HG03565 (cell line): Measurements from ENCODE around the gene C17orf50.

Source experiments
- ATAC-seq: cut with Tn5 transposase; IDR thresholded peaks from one replicate; pipeline ENCODE4 v1.9.1; 2021; ENCODE audit warnings: mild to moderate bottlenecking, moderate library complexity; ENCODE audit not compliant: unreplicated experiment

The C17orf50 gene

DNA sequence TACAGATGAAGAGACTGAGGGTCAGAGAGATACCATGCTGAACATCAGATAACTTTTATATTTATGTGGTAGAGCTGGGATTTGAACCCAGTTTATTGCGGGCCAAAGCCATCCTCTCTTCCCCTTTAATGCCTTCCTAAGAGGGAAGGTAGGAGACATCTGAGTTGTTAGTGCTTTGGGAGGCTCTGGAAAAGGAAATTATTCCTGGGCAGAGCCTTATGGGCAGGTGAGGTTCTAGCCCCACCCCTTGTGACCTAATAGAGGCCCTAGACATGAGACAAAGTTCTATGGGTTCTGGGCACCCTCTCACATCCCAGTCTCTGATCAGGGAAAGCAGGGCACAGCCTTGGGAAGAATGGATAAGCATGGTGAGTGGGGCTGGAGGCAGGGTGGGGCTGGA is at the start of gene C17orf50:
TSS of gene C17orf50 (plus strand) at position 301 of the 400 bp plus-strand sequence. CDS start at position 356, 55 bp downstream.
- ATAC-seq, result no peak

DNA sequence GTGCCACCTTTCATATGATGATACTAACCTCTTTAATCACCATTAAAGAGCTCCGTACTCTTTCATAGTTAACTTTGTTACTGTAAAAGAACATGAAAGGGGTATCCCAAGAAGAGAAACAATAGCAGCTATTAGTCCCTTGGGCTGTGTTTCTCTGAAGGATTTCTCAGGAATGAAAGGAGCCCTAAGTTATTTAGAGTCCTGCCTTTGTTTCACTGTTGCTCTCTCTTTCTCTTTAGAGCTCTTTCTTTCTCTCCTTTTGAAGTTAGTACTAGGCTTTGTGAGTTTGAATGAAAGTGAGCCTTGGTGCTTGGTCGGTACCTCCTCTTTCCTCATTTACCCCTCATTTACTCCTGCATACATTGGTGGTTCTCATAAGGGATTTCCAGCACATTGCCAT is 49.7 kb upstream of the C17orf50 start:
- ATAC-seq, result no peak

DNA sequence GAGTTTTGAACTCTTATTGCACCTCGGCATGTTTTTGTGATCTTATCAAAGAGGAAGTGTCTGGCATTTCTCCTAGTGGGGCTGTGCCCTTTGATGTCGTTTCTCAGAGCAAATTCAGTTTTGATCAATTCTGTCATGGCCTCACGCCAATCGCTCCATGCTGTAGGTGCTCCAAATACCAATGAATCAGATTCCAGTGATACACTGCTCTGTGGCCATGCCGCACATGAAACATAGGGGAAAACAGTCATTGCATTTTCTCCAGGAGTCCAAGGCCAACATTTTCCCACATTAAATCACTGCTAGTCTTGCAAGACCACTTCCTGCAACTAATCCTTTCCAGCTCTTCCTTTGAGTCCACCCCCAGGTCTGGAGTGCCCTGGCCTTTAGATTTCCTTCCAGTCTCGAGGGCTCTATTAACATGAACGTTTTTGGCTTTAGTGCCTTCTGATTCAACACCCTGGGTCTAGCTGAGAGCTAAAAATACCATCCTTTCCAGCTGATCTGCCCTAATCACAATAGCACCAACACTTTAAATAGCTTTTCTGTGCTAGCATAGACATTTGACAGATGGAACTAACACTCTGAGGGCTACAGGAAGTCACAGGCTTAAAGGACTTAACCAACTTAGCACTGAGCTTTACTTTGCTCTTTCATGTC is 47.5 kb upstream of the C17orf50 start:
- ATAC-seq, result no peak

DNA sequence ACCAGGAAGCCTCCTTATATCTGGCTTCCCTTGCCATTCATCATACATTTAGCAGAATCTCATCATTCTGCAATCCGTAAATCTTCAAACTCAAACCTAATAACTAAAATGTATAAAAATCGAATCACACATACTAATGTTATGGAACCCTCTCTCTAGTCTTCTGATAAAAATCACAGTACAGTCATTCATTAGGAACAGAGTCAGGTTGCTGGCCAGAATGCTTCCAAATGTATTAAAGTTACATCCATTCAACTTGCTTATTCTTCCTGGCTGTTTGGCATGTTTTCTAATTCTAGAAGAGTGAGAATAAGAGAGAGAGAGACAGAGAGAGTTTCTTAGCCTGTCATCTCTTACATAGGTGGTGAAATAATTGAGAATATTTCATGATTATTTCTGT is 45.7 kb upstream of the C17orf50 start:
- no peak for ATAC-seq

DNA sequence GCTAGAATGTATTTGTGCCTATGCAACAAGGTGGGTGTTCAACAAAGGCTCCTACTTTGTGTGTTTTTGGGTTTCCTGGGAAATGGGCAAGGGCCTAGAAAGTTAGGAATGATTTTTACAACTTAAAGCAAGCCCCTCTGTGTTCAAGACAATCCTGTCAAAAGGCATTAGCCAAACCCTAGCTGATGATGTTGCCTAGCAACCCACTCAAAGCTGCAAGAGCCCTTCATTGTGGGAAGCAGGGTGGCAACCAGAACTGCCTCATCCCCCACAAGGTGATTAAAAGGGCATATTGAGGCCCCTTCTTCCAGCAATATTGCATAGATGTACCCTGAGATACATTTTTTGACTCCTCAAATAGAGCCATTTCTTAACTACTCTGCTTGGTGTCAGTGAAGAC is 45.3 kb upstream of the C17orf50 start:
- ATAC-seq, result no peak

DNA sequence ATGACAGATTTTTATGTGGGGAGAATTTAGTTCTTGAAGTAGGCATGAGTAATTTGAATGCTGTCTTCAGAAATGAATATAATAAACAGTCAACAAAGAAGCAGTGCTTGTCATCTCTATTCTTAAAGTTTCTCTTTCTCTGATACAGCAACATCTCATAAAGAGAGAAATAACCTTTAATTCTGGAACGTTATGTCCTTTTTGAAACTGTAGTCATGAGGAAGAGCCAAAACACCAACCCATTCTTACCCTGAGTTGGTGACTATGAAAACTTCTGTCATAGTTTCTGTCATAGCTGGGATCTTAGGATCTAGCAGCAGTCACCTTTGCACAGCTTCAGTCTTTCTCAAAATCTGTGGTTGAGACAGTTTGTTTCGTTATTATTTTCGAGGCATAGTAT is 44.5 kb upstream of the C17orf50 start:
- ATAC-seq, result no peak

DNA sequence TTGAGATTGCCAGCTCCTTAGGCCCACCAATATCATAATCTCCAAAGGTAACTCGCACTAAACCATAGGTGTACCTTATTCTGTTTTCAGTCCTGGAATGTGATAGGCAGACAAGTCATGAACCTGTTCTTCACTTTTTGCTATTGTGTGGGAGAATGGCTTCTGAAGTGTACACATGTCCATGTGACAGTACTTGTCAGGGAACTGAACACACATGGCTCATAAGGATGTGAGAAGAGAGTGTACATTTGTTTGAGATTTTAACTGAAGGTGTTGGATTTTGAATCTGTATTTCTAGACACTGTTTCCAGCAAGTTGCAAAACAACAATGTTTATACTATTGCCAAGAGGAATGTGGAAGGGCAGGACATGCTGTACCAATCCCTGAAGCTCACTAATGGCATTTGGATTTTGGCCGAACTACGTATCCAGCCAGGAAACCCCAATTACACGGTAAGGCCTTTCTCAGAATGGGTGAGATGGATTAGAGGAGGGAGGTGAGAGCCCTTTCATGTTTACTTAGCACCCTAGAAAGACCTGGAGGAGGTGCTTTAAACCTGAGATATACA is 43.7 kb upstream of the C17orf50 start:
- no peak for ATAC-seq

DNA sequence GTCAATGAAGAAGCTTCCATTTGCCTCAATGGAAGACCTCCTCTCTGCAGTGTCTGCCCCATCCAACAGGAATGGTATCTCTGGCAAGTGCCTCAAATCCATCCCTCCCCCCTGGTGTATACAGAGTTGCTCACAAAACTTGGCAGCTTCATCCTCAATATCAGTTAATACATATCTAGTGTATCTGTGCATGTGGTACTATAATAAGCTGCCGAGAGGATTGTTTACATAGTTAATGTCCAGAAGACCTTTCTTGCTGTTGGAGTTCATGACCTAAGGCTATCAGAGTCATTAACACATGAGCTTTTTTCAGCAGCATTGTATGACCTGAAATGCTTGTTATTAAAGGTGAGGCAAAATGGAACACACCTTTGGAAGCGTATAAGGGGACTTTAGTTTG is 43.2 kb upstream of the C17orf50 start:
- no peak for ATAC-seq

DNA sequence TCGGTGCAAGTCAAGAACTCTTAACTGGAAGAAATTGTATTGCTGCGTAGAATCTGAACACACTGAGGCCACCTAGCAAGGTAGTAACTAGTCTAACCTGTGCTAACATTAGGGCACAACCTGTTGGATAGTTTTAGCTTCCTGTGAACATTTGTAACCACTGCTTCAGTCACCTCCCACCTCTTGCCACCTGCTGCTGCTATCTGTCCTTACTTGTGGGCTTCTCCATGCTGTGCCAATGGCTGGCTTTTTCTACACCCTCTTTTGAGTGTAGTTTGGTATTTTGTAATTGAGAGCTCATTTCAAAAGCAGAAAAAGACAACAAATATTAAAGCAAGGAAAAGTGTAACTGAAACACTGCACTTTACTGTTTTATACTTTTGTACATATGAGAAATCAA is 37.0 kb upstream of the C17orf50 start:
- no peak for ATAC-seq

DNA sequence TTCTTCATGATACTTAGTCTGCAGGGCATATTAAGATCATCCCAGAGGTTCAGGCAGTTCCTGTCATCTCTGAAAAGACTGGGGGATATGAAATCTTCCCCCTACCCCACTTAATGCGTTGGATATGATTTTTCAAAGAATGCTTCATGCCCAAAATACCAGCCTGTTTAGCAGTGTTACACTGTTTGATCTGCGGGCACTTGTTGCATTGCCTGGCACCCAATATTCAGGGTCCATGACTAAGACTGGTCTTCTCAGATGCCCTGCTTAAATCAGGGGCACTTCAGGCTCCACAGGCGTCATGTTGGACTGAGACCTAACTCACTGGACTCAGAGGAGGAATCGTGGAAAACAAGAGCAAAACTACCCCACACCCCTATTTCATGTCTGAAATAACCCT is 35.6 kb upstream of the C17orf50 start:
- ATAC-seq, result no peak

DNA sequence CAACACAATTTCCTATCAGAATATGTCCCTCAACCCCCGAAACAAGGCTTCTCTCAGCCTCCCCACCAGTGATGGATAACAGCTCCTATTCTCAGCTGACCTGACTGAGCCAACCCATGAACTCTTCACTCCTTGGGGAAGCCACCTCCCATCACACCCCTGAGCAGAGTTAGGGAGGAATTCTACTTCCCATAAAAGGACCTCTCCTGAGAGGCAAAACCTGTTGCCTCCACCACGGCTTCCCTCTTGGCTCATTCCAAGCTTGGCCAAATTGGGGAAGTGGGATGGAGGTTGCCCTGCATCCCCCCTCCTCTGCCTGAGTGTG is 34.9 kb upstream of the C17orf50 start:
- no peak for ATAC-seq

DNA sequence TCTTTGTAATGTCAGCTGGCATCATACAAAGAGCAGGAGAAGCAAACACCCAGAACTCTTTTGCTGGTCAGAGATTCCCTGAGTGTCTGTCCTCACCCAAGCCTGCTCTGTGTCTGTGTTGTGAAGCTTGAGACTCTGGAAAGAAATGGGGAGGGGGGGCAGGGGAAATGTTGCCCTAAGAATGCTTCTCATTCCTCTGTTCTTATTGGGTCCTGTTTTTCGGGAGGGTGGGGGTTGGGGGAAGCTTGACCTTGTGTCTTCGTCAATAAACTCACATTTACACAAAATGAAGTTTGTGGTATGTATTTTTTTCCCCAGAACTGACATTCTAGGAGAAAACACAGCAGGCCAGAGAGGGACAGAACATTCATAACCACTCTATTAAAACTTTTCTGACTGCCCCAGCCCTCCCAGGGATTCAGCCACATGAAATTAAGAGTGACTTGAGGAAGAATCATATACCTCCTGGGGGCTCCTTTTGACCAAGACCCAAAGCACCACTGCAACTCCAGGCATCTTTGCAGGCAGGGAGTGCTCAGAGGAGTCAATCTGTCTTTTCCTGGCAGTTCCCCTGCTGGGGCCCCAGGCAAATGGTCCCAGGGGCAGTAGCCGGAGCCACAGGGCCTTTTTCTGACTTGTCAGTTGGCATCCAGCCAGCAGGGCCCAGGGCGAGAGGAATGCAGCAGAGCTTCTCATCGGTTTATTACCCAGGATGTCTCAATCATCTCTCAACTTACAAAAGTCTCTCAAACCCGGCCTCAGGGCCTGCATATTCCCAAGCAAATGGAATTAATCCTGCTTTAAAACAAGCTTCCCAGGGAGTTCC is 34.3 kb upstream of the C17orf50 start:
- no peak for ATAC-seq

DNA sequence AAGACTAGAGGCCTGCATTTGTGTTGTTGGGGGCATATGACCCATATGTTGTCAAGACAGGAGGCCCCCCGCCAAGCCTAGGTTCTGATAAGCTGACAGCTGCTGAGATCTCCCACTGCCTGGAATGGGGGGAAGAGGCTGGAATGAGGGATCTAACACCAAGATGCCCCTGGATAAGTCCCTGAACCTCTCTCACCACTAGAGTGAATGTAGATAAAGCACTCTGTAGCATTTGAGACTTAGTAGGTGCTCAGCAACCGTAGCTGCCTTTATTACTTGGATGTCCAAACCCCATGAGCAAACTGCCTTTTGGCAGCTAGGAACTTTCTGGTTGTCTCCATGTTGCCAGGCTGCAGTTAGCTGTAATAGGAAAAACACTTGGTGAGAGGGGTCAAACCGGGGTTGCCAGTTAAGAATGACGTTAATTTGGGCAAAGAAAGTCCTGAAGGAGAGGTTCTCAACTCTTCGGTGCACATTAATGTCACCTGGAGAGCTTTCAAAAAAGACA is 33.7 kb upstream of the C17orf50 start:
- ATAC-seq, result no peak

DNA sequence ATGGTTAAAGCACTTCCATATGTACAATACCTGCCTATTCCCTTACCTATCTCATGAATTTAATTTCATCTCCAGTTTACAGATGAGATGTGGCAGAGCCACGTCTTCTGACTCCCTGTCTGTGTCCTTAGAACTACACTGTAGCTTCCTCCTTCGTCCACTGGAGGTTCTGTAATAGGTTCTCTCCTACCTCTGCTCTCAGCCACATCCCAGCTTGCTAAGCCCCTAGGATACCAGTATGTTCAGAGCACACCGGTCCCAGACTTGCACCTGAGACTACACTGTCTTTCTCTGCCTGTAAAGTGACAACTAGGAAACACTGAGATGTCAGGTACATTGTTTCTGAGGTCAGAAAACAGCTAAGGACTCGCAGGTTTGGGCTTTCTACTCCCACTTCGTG is 33.1 kb upstream of the C17orf50 start:
- no peak for ATAC-seq

DNA sequence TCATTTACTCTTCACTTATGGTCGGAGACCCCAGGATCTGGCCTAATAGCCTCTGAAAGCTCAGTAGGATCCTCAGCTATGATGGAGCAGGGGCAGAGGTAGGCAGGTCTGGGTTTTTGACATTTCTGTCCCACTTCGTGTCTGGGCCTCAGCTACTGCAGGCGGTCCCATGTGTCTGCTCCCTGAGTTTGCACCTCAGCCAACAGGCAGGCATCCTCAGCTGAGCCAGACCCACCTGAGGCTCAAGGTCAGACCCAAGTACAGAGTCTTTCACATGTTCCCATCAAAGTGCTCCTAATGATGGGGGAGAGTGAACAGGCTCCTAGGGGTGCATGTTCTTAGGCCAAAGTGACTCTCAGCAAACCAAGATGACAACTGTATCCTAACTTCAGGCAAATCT is 32.1 kb upstream of the C17orf50 start:
- no peak for ATAC-seq

DNA sequence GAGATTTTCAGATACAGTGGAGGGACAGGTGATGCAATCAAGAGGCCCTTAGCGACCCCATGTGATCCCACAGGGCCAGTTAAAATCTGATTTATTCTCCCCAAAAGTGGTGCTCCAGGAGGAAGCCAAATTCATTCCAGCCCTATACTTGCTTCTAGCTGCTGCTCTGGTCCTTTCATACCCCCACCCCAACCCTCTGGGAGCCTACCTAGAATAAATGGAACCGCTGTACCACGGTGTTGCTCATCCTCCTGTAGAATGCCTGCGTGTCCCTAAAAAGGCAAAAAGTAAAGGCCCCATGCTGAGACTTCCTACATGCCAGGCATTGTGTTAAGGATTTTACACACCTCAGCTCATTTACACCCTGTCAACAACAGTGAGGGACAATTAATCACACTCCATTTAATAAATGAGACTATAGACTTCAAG is 31.3 kb upstream of the C17orf50 start:
- ATAC-seq, result no peak

DNA sequence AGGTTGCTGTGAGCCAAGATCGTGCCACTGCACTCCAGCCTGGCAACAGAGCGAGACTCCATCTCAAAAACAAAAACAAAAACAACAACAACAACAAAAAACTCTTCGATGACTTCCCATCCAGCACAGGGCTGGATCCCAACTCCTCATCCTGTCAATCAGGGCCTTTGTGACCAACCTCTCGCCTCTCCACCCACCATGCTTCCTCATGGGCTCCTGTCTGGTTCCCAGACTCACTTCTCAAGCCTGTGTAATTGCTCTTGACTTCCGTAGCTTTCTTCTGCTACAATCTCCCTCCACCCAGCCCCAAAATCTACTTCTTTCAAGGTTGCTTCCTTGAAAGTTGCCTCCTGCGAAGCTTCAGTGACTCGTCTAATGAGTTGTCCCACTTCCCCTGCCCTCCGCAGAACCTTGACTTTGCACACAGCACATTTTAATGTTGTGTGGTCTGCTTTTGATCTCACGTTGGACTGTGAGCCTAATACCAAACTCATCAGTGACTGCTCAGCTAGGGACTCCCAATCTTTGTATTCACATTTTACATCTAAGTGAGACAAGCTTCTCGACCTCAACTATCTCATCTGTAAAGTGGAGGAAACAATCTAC is 30.2 kb upstream of the C17orf50 start:
- ATAC-seq, result no peak

DNA sequence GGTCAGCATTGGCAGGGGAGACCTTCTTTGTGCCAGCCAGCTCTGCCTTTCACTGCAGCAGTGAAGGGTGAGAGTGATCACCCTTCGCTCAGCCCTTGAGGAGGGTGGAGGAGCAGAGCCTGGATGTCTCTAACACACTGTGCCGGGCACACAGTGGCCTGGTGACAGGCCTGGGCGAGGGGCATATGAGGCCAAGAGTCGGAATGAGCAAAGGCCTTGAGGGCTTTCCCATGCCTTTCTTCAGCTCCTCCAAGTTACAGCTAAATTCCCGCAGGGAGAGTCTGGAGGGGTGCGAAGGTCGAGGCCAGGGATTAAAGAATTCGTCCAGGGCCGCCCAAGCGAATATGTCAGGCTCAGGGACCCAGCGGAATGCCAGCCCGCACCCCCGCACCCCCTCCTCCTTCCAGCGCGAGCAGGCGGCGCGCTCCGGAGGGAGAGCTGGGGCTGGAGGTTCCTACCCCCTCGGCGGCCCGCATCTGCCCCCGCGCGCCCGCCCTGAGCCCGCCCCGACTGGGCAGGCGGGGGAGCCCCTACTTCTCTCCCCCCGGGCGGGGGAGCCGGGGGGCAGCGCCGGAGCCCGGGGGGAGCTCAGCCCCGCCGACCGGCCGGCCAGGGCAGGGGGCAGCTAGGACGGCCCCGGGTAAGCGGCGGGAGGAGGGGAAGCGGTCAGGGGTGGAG is 29.3 kb upstream of the C17orf50 start, which contains the start of gene RASL10B:
TSS of gene RASL10B (plus strand) at position 401 of the 678 bp plus-strand sequence. CDS start 3,546 bp downstream, outside the sequence.
- ATAC-seq, result no peak

DNA sequence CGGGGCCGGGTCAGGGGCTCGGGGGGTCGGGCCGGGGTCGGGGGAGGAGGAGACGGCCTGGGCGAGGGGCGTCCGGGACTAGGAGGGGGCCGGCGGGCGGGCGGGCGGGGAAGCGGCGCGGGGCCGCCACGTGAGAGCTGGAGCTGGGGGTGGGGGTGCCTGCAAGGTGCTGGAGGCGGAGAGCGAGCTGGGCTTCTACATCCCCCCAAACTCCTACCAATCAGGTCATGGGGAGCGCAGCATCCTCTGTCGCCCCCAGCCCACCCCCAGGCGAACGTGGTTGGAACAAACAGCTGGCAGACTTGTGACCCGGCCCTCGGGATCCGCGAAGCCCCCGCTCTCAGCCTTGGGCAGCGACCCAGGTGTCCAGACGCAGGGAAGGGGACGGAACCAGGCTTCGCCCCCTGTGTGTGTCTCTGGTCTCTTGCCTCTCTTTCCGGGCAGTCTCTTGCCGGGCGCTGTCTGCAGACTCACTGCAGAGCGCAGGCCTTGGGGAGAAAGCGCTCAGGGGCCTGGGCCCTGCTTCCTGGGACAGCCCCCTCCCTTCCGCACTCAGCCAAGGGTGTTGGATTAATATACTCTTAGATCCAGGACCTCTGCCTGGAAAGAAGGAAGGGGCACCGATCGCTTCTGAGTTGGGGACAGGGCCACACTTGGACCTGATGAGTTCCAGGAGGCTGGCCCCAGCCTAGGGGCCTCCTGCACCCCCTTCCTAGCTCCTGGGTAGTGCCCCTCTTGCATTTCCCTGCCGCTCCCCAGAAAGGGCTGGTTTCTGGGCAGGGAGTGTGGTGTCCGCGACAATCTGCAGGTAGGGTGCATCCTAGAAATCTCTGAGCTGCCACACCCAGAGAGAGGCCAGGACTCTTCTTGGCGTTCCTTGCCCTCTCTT is 28.5 kb upstream of the C17orf50 start:
- ATAC-seq, result no peak

DNA sequence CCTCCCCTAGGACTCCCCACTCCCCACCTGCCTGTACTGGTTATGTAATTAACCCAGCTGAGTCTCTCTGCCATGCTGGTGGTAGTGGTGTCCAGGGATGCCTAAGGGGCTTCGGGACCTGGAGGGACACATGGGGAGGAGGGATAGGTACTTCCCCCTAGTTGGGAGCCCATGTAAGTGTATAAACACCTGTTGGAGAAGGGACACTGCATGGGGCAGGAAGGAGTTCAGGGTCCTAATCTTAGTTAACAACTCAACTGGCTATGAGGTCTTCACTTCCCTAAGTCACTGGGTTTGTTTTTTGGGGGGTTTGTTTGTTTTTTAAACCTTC is 27.9 kb upstream of the C17orf50 start:
- no peak for ATAC-seq
